SK-N-MC (cell line): Measurements from ENCODE around the gene VEGFB.
A peak's percentile ranks its signal among the peaks of the same experiment; 100 is the strongest.

Source experiments
- DNase-seq: peaks from one replicate; pipeline ENCODE4 v3.0.0-alpha.2; 2011; ENCODE audit warnings: low read depth, low spot score
- H3K27ac ChIP-seq: fragments of 200-600 bp; sonication (generic); 2 replicates; pipeline ENCODE4 v1.5.1; 2016; ENCODE audit warnings: mixed run types
- H3K36me3 ChIP-seq: fragments of 200-600 bp; sonication (generic); 2 replicates; pipeline ENCODE4 v1.6.1; 2017; ENCODE audit warnings: antibody characterized with exemption, low read length, mixed read lengths; ENCODE audit not compliant: insufficient read depth
- H3K4me3 ChIP-seq: fragments of 200-600 bp; sonication (generic); 2 replicates; pipeline ENCODE4 v1.5.1; 2016
- H3K9ac ChIP-seq: fragments of 200-600 bp; sonication (generic); 2 replicates; pipeline ENCODE4 v1.8.0; 2017; ENCODE audit warnings: mixed run types, mixed read lengths; ENCODE audit not compliant: insufficient read length
- H3K9me3 ChIP-seq: fragments of 200-600 bp; sonication (generic); 2 replicates; pipeline ENCODE4 v1.6.1; 2017; ENCODE audit warnings: low read depth, mild to moderate bottlenecking, antibody characterized with exemption, low read length, moderate library complexity, mixed read lengths
- EZH2 ChIP-seq: fragments of 200-600 bp; sonication (generic); IDR thresholded peaks from one replicate; pipeline ENCODE4 v1.6.1; 2017; ENCODE audit warnings: antibody characterized with exemption
- FOXP2 ChIP-seq: optimal IDR thresholded peaks from 2 replicates; pipeline ENCODE3; 2011; ENCODE audit warnings: mild to moderate bottlenecking, moderate library complexity; ENCODE audit not compliant: insufficient read depth; ENCODE audit errors: extremely low read length, control extremely low read depth
- POLR2AphosphoS5 ChIP-seq: IDR thresholded peaks from 2 replicates; pipeline ENCODE4 v1.6.1; 2012; ENCODE audit warnings: mild to moderate bottlenecking, low read depth, low read length, borderline replicate concordance

Gene VEGFB

DNA sequence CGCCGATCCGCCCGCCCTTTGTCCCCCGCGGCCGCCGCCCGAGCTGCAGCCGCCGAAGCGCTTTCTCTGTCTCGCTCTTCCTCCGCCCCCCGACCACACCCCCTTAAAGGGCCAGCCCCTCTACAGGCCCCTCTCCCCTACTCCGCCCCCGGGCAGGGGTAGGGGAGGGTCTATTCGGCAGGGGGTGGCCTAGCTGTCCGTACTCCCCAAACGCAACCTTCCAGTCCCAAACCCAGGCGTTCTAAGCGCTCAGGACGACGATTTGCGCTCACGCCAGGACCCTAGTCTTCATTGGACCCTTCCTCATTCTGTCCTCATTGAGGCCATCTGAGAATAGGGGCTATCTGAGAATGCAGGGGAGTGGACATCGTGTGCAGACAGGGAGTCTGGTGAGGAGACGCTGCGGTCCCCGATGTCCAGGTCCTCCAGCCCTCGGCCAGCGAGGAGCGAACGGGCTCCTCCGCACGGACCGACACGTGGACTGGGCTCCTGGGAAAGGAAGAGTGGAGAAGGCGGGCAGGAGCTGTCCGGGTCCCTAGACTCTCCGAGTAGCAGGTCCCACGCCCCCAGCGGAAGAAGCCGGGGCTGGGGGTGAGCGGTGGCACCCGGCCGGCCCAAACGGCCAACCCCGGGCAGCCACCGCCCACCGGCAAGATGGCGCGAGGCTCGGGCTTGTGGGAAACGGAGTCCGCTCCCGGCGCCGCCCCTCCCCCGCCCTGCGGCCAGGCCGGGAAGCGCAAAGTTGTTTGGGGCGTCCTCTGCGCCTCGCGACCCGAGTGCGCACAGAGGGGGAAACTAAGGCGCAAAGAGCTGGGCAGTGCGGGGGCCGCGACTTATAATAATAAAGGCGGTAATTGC, 12.7 kb downstream of the VEGFB start, which contains the start of gene PPP1R14B:
TSS of gene PPP1R14B (minus strand) at position 73 of the 858 bp plus-strand sequence. CDS start 270 bp downstream, outside the sequence.
- no peak for DNase-seq
- TF ChIP-seq POLR2AphosphoS5 (peak; percentile 59; the same call in 1 of the 2 replicates), EZH2 (no peak), FOXP2 (no peak)

DNA sequence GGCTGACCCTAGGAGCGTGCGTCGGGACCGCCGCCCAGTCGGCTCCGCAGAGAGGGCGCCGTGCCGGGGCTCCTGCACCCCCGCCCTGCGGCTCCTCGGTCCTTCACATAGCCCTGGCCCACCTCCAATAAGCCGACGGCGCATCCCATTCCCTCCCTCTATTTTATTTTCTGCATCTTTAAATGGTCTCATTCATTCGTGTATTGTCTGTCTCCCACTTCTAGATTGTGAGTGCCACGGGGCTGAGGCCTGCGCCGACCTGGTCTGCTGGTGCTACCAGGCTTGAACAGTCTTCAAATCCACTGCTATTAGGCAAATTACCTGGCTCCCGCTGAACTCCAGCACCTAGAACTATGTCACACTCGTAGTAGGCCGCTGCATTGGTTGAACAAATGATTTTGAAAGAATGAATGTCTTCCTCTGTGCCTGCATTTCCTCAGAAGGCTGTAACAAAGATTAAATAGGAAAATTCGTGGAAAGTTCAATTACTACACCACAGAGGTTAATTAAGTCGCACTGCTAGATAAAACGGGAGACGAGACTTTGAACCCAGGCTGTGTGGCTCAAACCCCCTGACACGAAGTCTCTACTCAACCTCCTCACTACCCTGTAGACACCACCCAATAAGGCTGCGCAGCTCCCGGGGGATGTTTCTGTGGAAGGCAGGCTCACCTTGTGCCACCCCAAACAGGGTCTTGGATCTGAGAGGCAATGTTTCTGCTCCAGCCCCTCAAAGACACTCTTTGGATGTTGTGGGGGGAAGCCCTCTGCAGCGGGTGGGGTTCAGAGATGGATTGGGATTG, 13.5 kb downstream of the VEGFB start:
- TF ChIP-seq FOXP2 (no peak), POLR2AphosphoS5 (no peak; the same call in 1 of the 2 replicates), EZH2 (no peak)
- Histone ChIP-seq H3K9ac (peak overlapping the region; percentile 37), H3K36me3 (peaks cover 4% of the 10 kb centered on the region; the same call in 1 of the 2 replicates), H3K27ac (peak overlapping the region; percentile 86), H3K4me3 (no peak overlapping the region), H3K9me3 (no peaks in the 10 kb centered on the region)
- no peak for DNase-seq

More for the DNA sequence above, 12.7 kb downstream of the VEGFB start, which contains the start of gene PPP1R14B:
- H3K27ac ChIP-seq: peak within 1 kb of the TSS; percentile 87
- H3K4me3 ChIP-seq: peak within 1 kb of the TSS; percentile 99
- H3K9me3 ChIP-seq: no peaks in the 10 kb centered on the region
- peak within 1 kb of the TSS; percentile 92 for H3K9ac ChIP-seq
- peaks cover 4% of the 10 kb centered on the region; the same call in 1 of the 2 replicates for H3K36me3 ChIP-seq

DNA sequence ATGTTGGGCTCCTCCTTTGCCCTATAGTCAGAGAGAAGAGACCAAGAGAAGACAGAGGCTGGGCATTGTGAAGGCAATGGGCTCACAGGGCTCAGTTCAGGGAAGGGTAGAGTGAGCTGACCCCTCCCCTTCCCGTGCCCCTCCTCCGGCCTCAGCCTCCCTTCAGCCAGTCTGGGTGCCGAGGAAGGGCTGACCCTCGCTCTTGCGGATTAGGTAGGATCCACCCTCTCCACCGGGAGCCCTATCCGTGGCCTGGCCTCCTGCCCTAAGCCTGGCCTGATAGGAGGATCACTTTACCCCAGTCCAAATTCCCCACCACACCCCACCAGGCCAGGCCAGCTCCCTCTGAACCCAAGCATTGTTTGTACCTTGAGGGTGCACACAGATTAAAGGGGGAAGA, 14.2 kb downstream of the VEGFB start:
- H3K9ac ChIP-seq: no peak overlapping the region
- H3K4me3 ChIP-seq: no peak overlapping the region
- H3K36me3 ChIP-seq: peaks cover 4% of the 10 kb centered on the region; the same call in 1 of the 2 replicates
- no peak for TF ChIP-seq POLR2AphosphoS5
- no peak for TF ChIP-seq EZH2
- no peak for TF ChIP-seq FOXP2
- DNase-seq: no peak
- peak overlapping the region; percentile 86; the same call in 1 of the 2 replicates for H3K27ac ChIP-seq
- no peaks in the 10 kb centered on the region for H3K9me3 ChIP-seq

DNA sequence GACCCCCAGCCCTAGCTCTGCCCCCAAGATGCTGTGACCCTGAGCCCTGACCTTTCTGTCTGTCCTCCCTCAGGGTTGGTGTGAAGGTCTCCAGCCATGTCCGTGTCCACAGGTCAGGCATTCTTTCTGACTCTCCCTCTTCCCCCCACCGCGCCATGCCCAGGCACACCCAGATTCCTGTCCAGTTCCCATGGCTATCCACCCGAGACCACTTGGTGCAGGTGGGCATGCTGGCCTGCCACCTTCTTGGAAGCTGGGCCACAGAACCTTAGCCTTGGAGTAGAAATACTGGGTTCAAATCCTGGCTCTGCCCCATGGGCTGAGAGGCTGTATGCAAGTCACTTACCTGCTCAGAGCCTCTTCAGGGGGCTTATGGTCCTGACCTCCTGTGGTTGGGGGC, 14.7 kb downstream of the VEGFB start:
- no peak for TF ChIP-seq POLR2AphosphoS5
- no peak for TF ChIP-seq FOXP2
- Histone ChIP-seq H3K9ac (no peak overlapping the region), H3K36me3 (peaks cover 3% of the 10 kb centered on the region; the same call in 1 of the 2 replicates), H3K27ac (no peak overlapping the region), H3K9me3 (no peaks in the 10 kb centered on the region), H3K4me3 (no peak overlapping the region)
- no peak for DNase-seq

DNA sequence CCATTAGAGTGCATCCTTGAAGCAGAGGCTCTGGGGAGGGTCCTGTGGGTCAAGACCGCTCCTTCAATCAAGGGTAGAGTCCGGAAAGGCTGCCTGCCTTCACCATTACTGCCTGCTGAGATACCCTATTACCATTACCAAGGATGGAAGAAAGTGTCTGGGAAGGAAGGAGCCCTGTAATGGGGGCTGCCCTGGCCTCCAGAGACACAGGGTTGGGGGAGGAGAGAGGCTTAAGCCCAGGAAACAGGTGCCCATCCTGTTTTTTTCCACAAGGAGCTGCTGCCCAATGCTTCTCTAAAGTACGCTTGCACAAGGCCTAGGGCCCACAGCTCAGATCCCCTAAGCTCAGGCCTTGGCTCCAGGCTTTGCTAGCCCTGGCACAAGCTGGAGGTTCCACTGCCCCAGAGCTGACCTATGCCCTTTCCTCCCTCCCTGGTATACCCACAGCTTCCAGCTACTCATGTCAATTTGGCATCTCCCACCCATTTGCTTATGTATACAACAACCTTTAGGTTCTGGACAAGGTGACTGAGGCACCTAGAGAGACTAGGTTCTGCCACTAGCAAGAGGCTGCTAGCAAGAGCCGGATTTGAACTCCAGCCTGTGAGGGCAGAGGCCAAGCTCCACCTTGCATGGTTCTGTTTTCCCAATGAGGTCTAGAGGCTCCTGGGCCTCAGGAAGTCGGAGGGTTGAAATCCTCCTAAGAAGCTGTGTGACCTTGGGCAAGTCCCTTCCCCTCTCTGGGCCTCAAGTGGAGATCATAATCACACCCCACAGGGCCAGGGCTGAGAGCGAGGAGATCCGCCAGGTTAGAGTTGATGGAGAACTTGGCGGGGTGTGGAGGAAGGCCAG, 15.4 kb downstream of the VEGFB start:
- H3K9ac ChIP-seq: no peak overlapping the region
- no peak for DNase-seq
- H3K27ac ChIP-seq: no peak overlapping the region
- TF ChIP-seq EZH2 (no peak), FOXP2 (no peak), POLR2AphosphoS5 (no peak)
- H3K4me3 ChIP-seq: no peak overlapping the region
- no peaks in the 10 kb centered on the region; the same call in 1 of the 2 replicates for H3K36me3 ChIP-seq
- H3K9me3 ChIP-seq: no peaks in the 10 kb centered on the region

DNA sequence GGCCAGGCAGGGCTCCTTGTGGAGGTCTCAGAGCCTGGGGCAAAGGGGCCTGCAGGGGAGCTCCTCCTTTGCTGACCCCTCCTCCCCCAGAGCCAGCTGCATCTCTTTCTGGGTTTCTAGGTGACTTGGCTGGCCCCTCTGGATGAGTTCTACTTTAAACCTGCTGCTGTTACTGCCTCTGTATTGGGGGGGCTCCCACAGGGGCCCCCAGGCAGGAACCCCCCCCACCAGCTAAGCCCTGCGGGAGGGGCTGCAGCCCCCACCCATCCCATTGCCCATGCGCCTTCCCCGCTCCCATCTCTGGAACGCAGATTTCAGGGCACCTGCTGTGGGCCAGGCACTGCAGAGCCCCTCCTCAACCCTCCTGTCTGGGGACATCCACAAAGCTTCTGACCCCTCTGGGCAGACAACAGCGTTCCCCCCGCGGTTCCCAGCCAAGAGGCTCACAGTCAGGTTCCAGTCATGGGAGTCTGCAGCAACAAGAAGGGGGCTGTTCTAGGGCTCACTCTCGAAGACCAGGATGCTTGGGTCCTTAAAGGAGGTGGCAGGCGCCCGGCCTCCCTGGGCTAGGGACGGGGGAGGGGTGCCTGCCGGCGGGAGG, 16.1 kb downstream of the VEGFB start:
- H3K36me3 ChIP-seq: peaks cover 4% of the 10 kb centered on the region; the same call in 1 of the 2 replicates
- H3K27ac ChIP-seq: no peak overlapping the region
- H3K4me3 ChIP-seq: peak overlapping the region; percentile 94

More for the DNA sequence above, 16.1 kb downstream of the VEGFB start:
- DNase-seq: no peak
- Histone ChIP-seq H3K9ac (peak overlapping the region; percentile 74), H3K9me3 (no peaks in the 10 kb centered on the region)
- TF ChIP-seq FOXP2: no peak
- no peak for TF ChIP-seq POLR2AphosphoS5
- TF ChIP-seq EZH2: no peak
